ENCODE data around the gene CCDC33.

The CCDC33 gene

GRCh38 chr15:74337607-74338211, 101.6 kb downstream of the CCDC33 start:
- no peak for TF ChIP-seq ZFP30 (CRISPR knock-in tag; IDR thresholded peaks at IDR 0.05)
- no peak for TF ChIP-seq CSDC2 (CRISPR knock-in tag; IDR thresholded peaks at IDR 0.05)
- TF ChIP-seq ZNF70 (CRISPR knock-in tag; IDR thresholded peaks at IDR 0.05): no peak
- TF ChIP-seq BACH2 (CRISPR knock-in tag; IDR thresholded peaks at IDR 0.05; ENCODE audit: borderline replicate concordance): no peak
- no peak for TF ChIP-seq ZNF565 (CRISPR knock-in tag; conservative IDR thresholded peaks at IDR 0.05; ENCODE audit: low read depth)
- no peak for TF ChIP-seq OSR1 (CRISPR knock-in tag; IDR thresholded peaks at IDR 0.05)
- no peak for TF ChIP-seq ZFP3 (CRISPR knock-in tag; IDR thresholded peaks at IDR 0.05)
- no peak for ATAC-seq

- ATAC-seq: no peak
- no peak for TF ChIP-seq SNAI2 (CRISPR knock-in tag; IDR thresholded peaks at IDR 0.05)
- no peak for TF ChIP-seq CSRNP3 (CRISPR knock-in tag; IDR thresholded peaks at IDR 0.05)
- TF ChIP-seq ZFP3 (CRISPR knock-in tag; IDR thresholded peaks at IDR 0.05): no peak
- no peak for TF ChIP-seq ZNF8 (CRISPR knock-in tag; IDR thresholded peaks at IDR 0.05)
- no peak for TF ChIP-seq TOX (CRISPR knock-in tag; IDR thresholded peaks at IDR 0.05; ENCODE audit: borderline replicate concordance)
- TF ChIP-seq GLIS3 (CRISPR knock-in tag; IDR thresholded peaks at IDR 0.05): no peak
- no peak for TF ChIP-seq ZNF565 (CRISPR knock-in tag; conservative IDR thresholded peaks at IDR 0.05; ENCODE audit: low read depth)
- TF ChIP-seq, protein P1, sequence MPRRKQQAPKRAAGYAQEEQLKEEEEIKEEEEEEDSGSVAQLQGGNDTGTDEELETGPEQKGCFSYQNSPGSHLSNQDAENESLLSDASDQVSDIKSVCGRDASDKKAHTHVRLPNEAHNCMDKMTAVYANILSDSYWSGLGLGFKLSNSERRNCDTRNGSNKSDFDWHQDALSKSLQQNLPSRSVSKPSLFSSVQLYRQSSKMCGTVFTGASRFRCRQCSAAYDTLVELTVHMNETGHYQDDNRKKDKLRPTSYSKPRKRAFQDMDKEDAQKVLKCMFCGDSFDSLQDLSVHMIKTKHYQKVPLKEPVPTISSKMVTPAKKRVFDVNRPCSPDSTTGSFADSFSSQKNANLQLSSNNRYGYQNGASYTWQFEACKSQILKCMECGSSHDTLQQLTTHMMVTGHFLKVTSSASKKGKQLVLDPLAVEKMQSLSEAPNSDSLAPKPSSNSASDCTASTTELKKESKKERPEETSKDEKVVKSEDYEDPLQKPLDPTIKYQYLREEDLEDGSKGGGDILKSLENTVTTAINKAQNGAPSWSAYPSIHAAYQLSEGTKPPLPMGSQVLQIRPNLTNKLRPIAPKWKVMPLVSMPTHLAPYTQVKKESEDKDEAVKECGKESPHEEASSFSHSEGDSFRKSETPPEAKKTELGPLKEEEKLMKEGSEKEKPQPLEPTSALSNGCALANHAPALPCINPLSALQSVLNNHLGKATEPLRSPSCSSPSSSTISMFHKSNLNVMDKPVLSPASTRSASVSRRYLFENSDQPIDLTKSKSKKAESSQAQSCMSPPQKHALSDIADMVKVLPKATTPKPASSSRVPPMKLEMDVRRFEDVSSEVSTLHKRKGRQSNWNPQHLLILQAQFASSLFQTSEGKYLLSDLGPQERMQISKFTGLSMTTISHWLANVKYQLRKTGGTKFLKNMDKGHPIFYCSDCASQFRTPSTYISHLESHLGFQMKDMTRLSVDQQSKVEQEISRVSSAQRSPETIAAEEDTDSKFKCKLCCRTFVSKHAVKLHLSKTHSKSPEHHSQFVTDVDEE (CRISPR knock-in tag; IDR thresholded peaks at IDR 0.05): no peak
These were observed 102.5 kb downstream of the CCDC33 start for GRCh38 chr15:74338676-74339075.

GRCh38 chr15:74339371-74339770, 103.2 kb downstream of the CCDC33 start:
- no peak for ATAC-seq
- TF ChIP-seq OSR1 (CRISPR knock-in tag; IDR thresholded peaks at IDR 0.05) (no peak), ZC3H10 (CRISPR knock-in tag; IDR thresholded peaks at IDR 0.05) (no peak), TOX (CRISPR knock-in tag; IDR thresholded peaks at IDR 0.05; ENCODE audit: borderline replicate concordance) (no peak), ISL1 (CRISPR knock-in tag; IDR thresholded peaks at IDR 0.05) (no peak), ESRRG (CRISPR knock-in tag; IDR thresholded peaks at IDR 0.05) (no peak), ZFP3 (CRISPR knock-in tag; IDR thresholded peaks at IDR 0.05) (no peak), CSRNP3 (CRISPR knock-in tag; IDR thresholded peaks at IDR 0.05) (no peak)

DNA sequence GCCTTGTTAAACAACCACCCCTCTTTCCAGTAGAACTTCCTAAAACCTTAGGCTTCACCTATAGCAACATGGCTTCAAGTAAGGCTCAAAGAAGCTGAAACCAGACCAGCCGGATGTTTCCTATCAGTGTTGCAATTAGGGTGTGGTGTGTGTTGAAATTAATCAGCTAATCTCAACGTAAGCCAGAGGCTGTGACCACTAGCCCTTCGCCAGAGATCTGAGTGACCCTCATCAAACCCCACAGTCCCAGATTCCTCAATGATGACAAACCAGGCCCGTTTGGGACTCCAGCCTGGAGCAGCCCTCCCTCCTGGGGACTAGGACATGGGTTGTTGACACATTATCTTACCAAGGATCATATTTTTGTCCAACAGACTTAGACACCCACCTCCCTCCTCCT, 104.0 kb downstream of the CCDC33 start:
- ATAC-seq: no peak

More for the DNA sequence above, 104.0 kb downstream of the CCDC33 start:
- TF ChIP-seq ISL1 (CRISPR knock-in tag; IDR thresholded peaks at IDR 0.05): no peak
- no peak for TF ChIP-seq TCF4 (CRISPR knock-in tag; IDR thresholded peaks at IDR 0.05; ENCODE audit: borderline replicate concordance)
- no peak for TF ChIP-seq ZC3H10 (CRISPR knock-in tag; IDR thresholded peaks at IDR 0.05)
- TF ChIP-seq ESRRG (CRISPR knock-in tag; IDR thresholded peaks at IDR 0.05): no peak
- TF ChIP-seq, protein P2, sequence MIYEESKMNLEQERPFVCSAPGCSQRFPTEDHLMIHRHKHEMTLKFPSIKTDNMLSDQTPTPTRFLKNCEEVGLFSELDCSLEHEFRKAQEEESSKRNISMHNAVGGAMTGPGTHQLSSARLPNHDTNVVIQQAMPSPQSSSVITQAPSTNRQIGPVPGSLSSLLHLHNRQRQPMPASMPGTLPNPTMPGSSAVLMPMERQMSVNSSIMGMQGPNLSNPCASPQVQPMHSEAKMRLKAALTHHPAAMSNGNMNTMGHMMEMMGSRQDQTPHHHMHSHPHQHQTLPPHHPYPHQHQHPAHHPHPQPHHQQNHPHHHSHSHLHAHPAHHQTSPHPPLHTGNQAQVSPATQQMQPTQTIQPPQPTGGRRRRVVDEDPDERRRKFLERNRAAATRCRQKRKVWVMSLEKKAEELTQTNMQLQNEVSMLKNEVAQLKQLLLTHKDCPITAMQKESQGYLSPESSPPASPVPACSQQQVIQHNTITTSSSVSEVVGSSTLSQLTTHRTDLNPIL (CRISPR knock-in tag; IDR thresholded peaks at IDR 0.05; ENCODE audit: low read depth): no peak
- no peak for TF ChIP-seq RARB (CRISPR knock-in tag; IDR thresholded peaks at IDR 0.05)
- no peak for TF ChIP-seq BACH2 (CRISPR knock-in tag; IDR thresholded peaks at IDR 0.05; ENCODE audit: borderline replicate concordance)
- no peak for TF ChIP-seq ZNF8 (CRISPR knock-in tag; IDR thresholded peaks at IDR 0.05)
- no peak for TF ChIP-seq OSR1 (CRISPR knock-in tag; IDR thresholded peaks at IDR 0.05)
- TF ChIP-seq TOX (CRISPR knock-in tag; IDR thresholded peaks at IDR 0.05; ENCODE audit: borderline replicate concordance): no peak
- TF ChIP-seq CSRNP3 (CRISPR knock-in tag; IDR thresholded peaks at IDR 0.05): no peak
- no peak for TF ChIP-seq GLIS3 (CRISPR knock-in tag; IDR thresholded peaks at IDR 0.05)
- TF ChIP-seq CSDC2 (CRISPR knock-in tag; IDR thresholded peaks at IDR 0.05): no peak
- no peak for TF ChIP-seq ZNF565 (CRISPR knock-in tag; conservative IDR thresholded peaks at IDR 0.05; ENCODE audit: low read depth)
- TF ChIP-seq, protein P1 (CRISPR knock-in tag; IDR thresholded peaks at IDR 0.05): no peak
- TF ChIP-seq ZNF70 (CRISPR knock-in tag; IDR thresholded peaks at IDR 0.05): no peak

Data from SK-N-SH treated with all-trans-retinoic acid at 6 μM for 48 hours (cell line).